H1 (cell line): ENCODE results near the gene ARPC2. TPM values are rescaled to one million over a fixed set of nuclear protein-coding genes. Genes with fewer than 3 reads are reported as not detected.
A peak's percentile ranks its signal among the peaks of the same experiment; 100 is the strongest.

Experiments used
- CTCF ChIA-PET: fragments of 300-600 bp; sonication (Branson Sonifier 250); formaldehyde crosslinking; loops from one replicate; lab custom pipeline; 2021; ENCODE audit not compliant: partially characterized antibody; lab: Charles Lee
- POLR2A ChIA-PET: fragments of 300-600 bp; sonication (Branson Sonifier 250); formaldehyde crosslinking; loops from one replicate; lab custom pipeline; 2021; ENCODE audit warnings: inconsistent platforms; ENCODE audit not compliant: partially characterized antibody; lab: Charles Lee
- DNase-seq, 2 experiments: peaks; one replicate each; pipeline versions ENCODE4 v3.0.0 to v3.0.0-alpha.2; 2010 to 2022; ENCODE audit warnings: low spot score in 2 of 2, low read depth in 1 of 2, mixed read lengths in 1 of 2
- FAIRE-seq: peaks from 2 replicates; lab custom pipeline; 2011; peaks lifted over from hg19 to GRCh38; lab: Jason Lieb, UNC
- H2AFZ ChIP-seq: 2 replicates; pipeline ENCODE4 v1.8.1; 2012; ENCODE audit warnings: low read length, inconsistent platforms
- H2AK5ac ChIP-seq: 2 replicates; pipeline ENCODE4 v1.6.1; 2013; ENCODE audit warnings: low read depth, low read length
- H2BK120ac ChIP-seq: replicated peaks from 2 replicates; pipeline ENCODE3; 2013; ENCODE audit warnings: low read depth, low read length, inconsistent platforms
- H2BK12ac ChIP-seq: 2 replicates; pipeline ENCODE4 v1.6.1; 2013; ENCODE audit warnings: low read depth, low read length
- H2BK15ac ChIP-seq: 2 replicates; pipeline ENCODE4 v1.6.1; 2013; ENCODE audit warnings: low read length
- H2BK20ac ChIP-seq: 2 replicates; pipeline ENCODE4 v1.6.1; 2013; ENCODE audit warnings: low read length
- H2BK5ac ChIP-seq: 2 replicates; pipeline ENCODE4 v1.6.1; 2013; ENCODE audit warnings: low read depth, low read length
- H3K14ac ChIP-seq: 2 replicates; pipeline ENCODE4 v1.6.1; 2013; ENCODE audit warnings: inconsistent platforms; ENCODE audit not compliant: insufficient read length
- H3K18ac ChIP-seq: 2 replicates; pipeline ENCODE4 v1.6.1; 2013; ENCODE audit warnings: low read length; ENCODE audit errors: extremely low read depth
- H3K23ac ChIP-seq: 2 replicates; pipeline ENCODE4 v1.6.1; 2013; ENCODE audit warnings: inconsistent platforms; ENCODE audit not compliant: insufficient read length
- H3K23me2 ChIP-seq: 2 replicates; pipeline ENCODE4 v1.6.1; 2013; ENCODE audit warnings: low read depth, low read length
- H3K27ac ChIP-seq: 2 replicates; pipeline ENCODE4 v1.6.1; 2011; ENCODE audit warnings: low read depth, low read length, inconsistent platforms
- H3K27me3 ChIP-seq, 4 experiments: replicated peaks in 1 of 4; 1 replicate in 1 of 4; 2 replicates in 3 of 4; pipeline versions ENCODE4 v1.6.1 to v1.8.1; 2011 to 2013; ENCODE audit warnings: low read length in 3 of 4, mild to moderate bottlenecking in 3 of 4, inconsistent platforms in 2 of 4, mixed read lengths in 2 of 4, moderate library complexity in 1 of 4; ENCODE audit not compliant: control insufficient read depth in 3 of 4, insufficient read depth in 3 of 4; ENCODE audit errors: extremely low read depth in 1 of 4
- H3K36me3 ChIP-seq, 4 experiments: 2 replicates each; pipeline versions ENCODE4 v1.6.1 to v1.8.1; 2011 to 2013; ENCODE audit warnings: mild to moderate bottlenecking in 4 of 4, low read length in 3 of 4, moderate library complexity in 2 of 4, control low read depth in 1 of 4, inconsistent platforms in 1 of 4; ENCODE audit not compliant: insufficient read depth in 4 of 4, control insufficient read depth in 2 of 4
- H3K4ac ChIP-seq: replicated peaks from 2 replicates; pipeline ENCODE3; 2013; ENCODE audit warnings: low read length, low read depth, mixed read lengths, inconsistent platforms; ENCODE audit not compliant: insufficient read length
- H3K4me1 ChIP-seq, 4 experiments: replicated peaks in 1 of 4; 1 replicate in 1 of 4; 2 replicates in 3 of 4; pipeline versions ENCODE4 v1.6.1 to v1.8.1; 2011 to 2013; ENCODE audit warnings: low read length in 3 of 4, inconsistent platforms in 2 of 4, mixed read lengths in 1 of 4; ENCODE audit not compliant: insufficient read depth in 4 of 4, control insufficient read depth in 3 of 4
- H3K4me2 ChIP-seq, 2 experiments: 2 replicates each; pipeline versions ENCODE4 v1.6.1 to v1.8.1; 2011 to 2013; ENCODE audit warnings: low read depth in 2 of 2, low read length in 2 of 2, control low read depth in 1 of 2, inconsistent platforms in 1 of 2, mild to moderate bottlenecking in 1 of 2; ENCODE audit not compliant: insufficient read depth in 1 of 2
- H3K4me3 ChIP-seq, 4 experiments: fragments of 200-600, 300-600 bp in 1 of 4; sonication (generic), shearing (Covaris generic), sonication (Bioruptor Twin) in 1 of 4; 2 replicates each; pipeline versions ENCODE4 v1.5.1 to v1.8.1; 2011 to 2016; ENCODE audit warnings: low read length in 4 of 4, low read depth in 3 of 4, control low read depth in 2 of 4, inconsistent platforms in 2 of 4, mild to moderate bottlenecking in 2 of 4, mixed read lengths in 1 of 4, moderate library complexity in 1 of 4; ENCODE audit not compliant: insufficient read depth in 2 of 4; ENCODE audit errors: extremely low read depth in 1 of 4
- H3K56ac ChIP-seq: replicated peaks from 2 replicates; pipeline ENCODE3; 2013; ENCODE audit warnings: low read depth, mild to moderate bottlenecking, mixed read lengths, low read length, inconsistent platforms; ENCODE audit not compliant: insufficient read length
- H3K79me1 ChIP-seq: 2 replicates; pipeline ENCODE4 v1.6.1; 2013; ENCODE audit warnings: low read depth, low read length, control low read depth
- H3K79me2 ChIP-seq, 2 experiments: 2 replicates each; pipeline versions ENCODE4 v1.6.1 to v1.8.1; 2012 to 2013; ENCODE audit warnings: low read length in 2 of 2, mild to moderate bottlenecking in 2 of 2, inconsistent platforms in 1 of 2; ENCODE audit not compliant: insufficient read depth in 2 of 2, control insufficient read depth in 1 of 2
- H3K9ac ChIP-seq, 4 experiments: replicated peaks in 1 of 4; 1 replicate in 1 of 4; 2 replicates in 3 of 4; pipeline versions ENCODE4 v1.6.1 to v1.8.1; 2011 to 2013; ENCODE audit warnings: low read depth in 3 of 4, low read length in 3 of 4, control low read depth in 2 of 4, mild to moderate bottlenecking in 2 of 4, moderate library complexity in 2 of 4, inconsistent platforms in 1 of 4; ENCODE audit errors: extremely low read depth in 1 of 4
- H3K9me3 ChIP-seq, 2 experiments: 2 replicates each; pipeline versions ENCODE4 v1.6.1 to v1.8.1; 2012 to 2013; ENCODE audit warnings: mild to moderate bottlenecking in 2 of 2, moderate library complexity in 2 of 2, control low read depth in 1 of 2, inconsistent platforms in 1 of 2, low read depth in 1 of 2, low read length in 1 of 2, mixed read lengths in 1 of 2; ENCODE audit not compliant: insufficient read depth in 2 of 2
- H4K20me1 ChIP-seq, 2 experiments: replicated peaks in 1 of 2; 2 replicates each; pipeline versions ENCODE3 to v1.8.1; 2011 to 2013; ENCODE audit warnings: inconsistent platforms in 2 of 2, low read length in 2 of 2, mild to moderate bottlenecking in 1 of 2; ENCODE audit not compliant: insufficient read depth in 2 of 2, control insufficient read depth in 1 of 2
- H4K5ac ChIP-seq: 2 replicates; pipeline ENCODE4 v1.6.1; 2013; ENCODE audit warnings: low read length, low read depth, mixed read lengths, inconsistent platforms; ENCODE audit not compliant: insufficient read length
- H4K8ac ChIP-seq: 2 replicates; pipeline ENCODE4 v1.8.0; 2013; ENCODE audit warnings: mild to moderate bottlenecking, moderate library complexity, low read length, inconsistent platforms; ENCODE audit not compliant: insufficient read depth; ENCODE audit errors: extremely low read depth
- H4K91ac ChIP-seq: replicated peaks from 2 replicates; pipeline ENCODE3; 2013; ENCODE audit warnings: low read length, mixed read lengths, inconsistent platforms; ENCODE audit not compliant: insufficient read length
- ASH2L ChIP-seq: fragments of 200-600, 300-600 bp; sonication (generic); IDR thresholded peaks from one replicate; pipeline ENCODE4 v1.7.1; 2017; ENCODE audit warnings: low read length
- ATF3 ChIP-seq: IDR thresholded peaks from 2 replicates; pipeline ENCODE4 v1.6.1; 2011; ENCODE audit warnings: low read depth, mild to moderate bottlenecking, low read length; ENCODE audit not compliant: insufficient read depth
- CEBPB ChIP-seq: IDR thresholded peaks from 2 replicates; pipeline ENCODE4 v1.6.1; 2012; ENCODE audit warnings: low read depth, low read length
- SIN3A ChIP-seq, 2 experiments: IDR thresholded peaks in 1 of 2; conservative IDR thresholded peaks in 1 of 2; 2 replicates each; pipeline ENCODE4 v1.6.1; 2011 to 2012; ENCODE audit warnings: low read length in 2 of 2, improper control_type of control experiment in 1 of 2, low read depth in 1 of 2, mild to moderate bottlenecking in 1 of 2
- SP1 ChIP-seq: IDR thresholded peaks from 2 replicates; pipeline ENCODE4 v1.6.1; 2011; ENCODE audit warnings: low read depth, low read length
- USF2 ChIP-seq: IDR thresholded peaks from 2 replicates; pipeline ENCODE4 v1.6.1; 2011; ENCODE audit warnings: low read length, improper control_type of control experiment
- WGBS, 2 experiments: shearing (Covaris generic) in 1 of 2; methylation state at CpG; one replicate each; pipeline versions ENCODE4 v1.1.6 to v1.1.7; 2013 to 2015; ENCODE audit warnings: low lambda C conversion rate in 2 of 2, mixed read lengths in 2 of 2, inconsistent platforms in 1 of 2, low coverage in 1 of 2, missing lambda C conversion rate in 1 of 2; ENCODE audit not compliant: insufficient replicate concordance in 2 of 2, insufficient coverage in 1 of 2, insufficient read length in 1 of 2; ENCODE audit errors: extremely low coverage in 1 of 2, missing lambda C conversion rate in 1 of 2; 5-methylcytosine and 5-hydroxymethylcytosine counted together
- polyA plus RNA-seq, 7 experiments: library from polyadenylated mRNA; depleted of rRNA in 3 of 7; stranded (reverse) in 5 of 7; unstranded in 2 of 7; fragments of >200 nt in 5 of 7; fragments of 200-250 nt in 2 of 7; gene quantifications; 1 replicate in 5 of 7; 2 replicates in 1 of 7; 4 replicates in 1 of 7; pipeline versions ENCODE4 v1.2.1 to v1.2.3, GENCODE V29; 2011 to 2013; ENCODE audit warnings: missing spikeins in 2 of 7, mixed read lengths in 2 of 7
- total RNA-seq: library from RNA; stranded (reverse); fragmentation: NEBNext Ultra II Directional; extraction: Animal tissue kit (Norgen Biotek cat#: 25700); gene quantifications from 2 replicates; pipeline ENCODE4 v1.2.1, GENCODE V29; 2021

The ARPC2 gene
- total and polyA plus RNA-seq, 2 of the 8 experiments (the other 6 are each of a cell fraction or from before 2014, with no cell fraction given) = 174 to 195 TPM

DNA sequence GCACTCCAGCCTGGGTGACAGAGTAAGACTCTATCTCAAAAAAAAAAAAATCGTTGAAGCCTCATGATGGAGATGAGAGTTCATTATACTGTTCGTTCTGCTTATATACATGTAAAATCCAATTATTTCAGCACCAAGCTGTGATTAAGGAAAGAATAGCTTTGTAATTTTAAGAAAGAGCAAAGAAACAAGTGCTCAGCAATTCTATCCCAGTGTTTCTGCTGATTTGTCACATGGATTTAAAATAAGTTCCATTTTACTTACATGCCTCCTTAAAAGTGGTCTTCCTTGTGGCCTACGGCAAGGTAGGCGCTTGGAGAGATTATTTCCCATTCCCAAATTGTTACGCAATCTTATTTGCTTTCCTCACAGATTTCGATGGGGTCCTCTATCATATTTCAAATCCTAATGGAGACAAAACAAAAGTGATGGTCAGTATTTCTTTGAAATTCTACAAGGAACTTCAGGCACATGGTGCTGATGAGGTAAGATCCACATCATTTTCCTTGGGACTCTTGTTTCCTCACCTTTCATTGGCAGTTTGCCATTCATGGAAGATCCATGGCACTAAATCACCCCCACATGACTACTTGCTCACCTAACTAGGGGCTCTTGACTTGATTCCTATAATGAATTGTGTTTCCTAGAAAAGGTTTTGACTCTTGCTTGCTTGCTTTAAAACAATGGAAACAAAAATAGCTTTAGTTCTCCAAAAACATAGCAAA lies 11.5 kb downstream of the ARPC2 start:
- no peak overlapping the region for H3K4me3 ChIP-seq
- POLR2A ChIA-PET = interaction anchor here (0.6 to 2.2 kb wide), 6 partner anchors 15 to 1321 kb away, joined by 3 to 7 read pairs (median 6); partner anchors contain the start of gene GPBAR1
- H3K23me2 ChIP-seq = no peaks in the 10 kb centered on the region
- CTCF ChIA-PET = interaction anchor here (0.6 to 3.0 kb wide), 5 partner anchors 8 to 259 kb away, joined by 3 to 14 read pairs (median 6); no protein-coding TSS in a partner anchor
- H2AK5ac ChIP-seq = no peak overlapping the region
- H2BK120ac ChIP-seq = no peak overlapping the region
- H2BK12ac ChIP-seq = no peak overlapping the region
- no peak overlapping the region for H3K4me2 ChIP-seq
- no peak overlapping the region for H3K9ac ChIP-seq
- H3K56ac ChIP-seq = no peak overlapping the region
- H3K36me3 ChIP-seq = peaks cover 17 to 73% (median 48%) of the 10 kb centered on the region in 4 experiments
- no peak overlapping the region for H3K18ac ChIP-seq
- no peak overlapping the region for H2AFZ ChIP-seq
- no peaks in the 10 kb centered on the region for H3K79me1 ChIP-seq
- WGBS, 2 experiments = 96% methylated on average over 6 of the region's 6 CpGs; no CpG with 5 or more reads in 1 of the 2 experiments
- peaks cover under 1 to 5% of the 10 kb centered on the region in 2 experiments for H4K20me1 ChIP-seq
- H4K5ac ChIP-seq = no peak overlapping the region
- FAIRE-seq (no peak), DNase-seq (no peak)
- H2BK5ac ChIP-seq = no peak overlapping the region
- H3K27me3 ChIP-seq = no peaks in the 10 kb centered on the region
- H3K4me1 ChIP-seq = no peaks in the 10 kb centered on the region
- no peak overlapping the region for H4K91ac ChIP-seq
- no peak overlapping the region for H2BK15ac ChIP-seq
- H3K23ac ChIP-seq = no peak overlapping the region
- H3K4ac ChIP-seq = no peak overlapping the region
- H3K9me3 ChIP-seq = no peaks in the 10 kb centered on the region
- H3K79me2 ChIP-seq = peaks cover 0 to 22% of the 10 kb centered on the region in 2 experiments; a peak in 3 of 4 replicates
- no peak overlapping the region for H3K27ac ChIP-seq
- H2BK20ac ChIP-seq = no peak overlapping the region
- H4K8ac ChIP-seq = no peak overlapping the region
- no peak overlapping the region for H3K14ac ChIP-seq
- TF ChIP-seq CEBPB (peak; percentile 89; the same call in 1 of the 2 replicates), SIN3A (conservative IDR thresholded peaks at IDR 0.05 in 1 of 2, IDR thresholded peaks at IDR 0.05 in 1 of 2; ENCODE audit: low read depth in 1 of 2, low read length in 2 of 2) (no peak), ASH2L (no peak), ATF3 (no peak), SP1 (no peak), USF2 (no peak)
